HUDEP-2 (cell line): ENCODE results near the gene FNBP1.
"Not testable (repeated sequence)": the region's sequence is repeated elsewhere in the genome, so short reads cannot be mapped to it uniquely, and the experiment has no call there.

ENCODE experiments used
- DNase-seq, 76 experiments: peaks; one replicate each; lab custom pipeline; 2025; ENCODE audit not compliant: unreplicated experiment in 76 of 76; lab: John Stamatoyannopoulos, UW

The FNBP1 gene

GRCh38 chr9:130023144-130023787, 19.7 kb downstream of the FNBP1 start:
- DNase-seq = no peak

GRCh38 chr9:130022566-130023143, 20.3 kb downstream of the FNBP1 start:
- DNase-seq = no peak

GRCh38 chr9:130021842-130022241, 21.1 kb downstream of the FNBP1 start:
- not testable (repeated sequence) for DNase-seq

GRCh38 chr9:130021123-130021522, 21.9 kb downstream of the FNBP1 start:
- no peak for DNase-seq

GRCh38 chr9:130020618-130021017, 22.4 kb downstream of the FNBP1 start:
- DNase-seq = no peak

- DNase-seq = no peak
Observed at GRCh38 chr9:130018265-130018664, 24.7 kb downstream of the FNBP1 start.

GRCh38 chr9:130017510-130017909, 25.5 kb downstream of the FNBP1 start:
- not testable (repeated sequence) for DNase-seq

GRCh38 chr9:130017076-130017475, 25.9 kb downstream of the FNBP1 start:
- no peak for DNase-seq

- no peak for DNase-seq
Observed at GRCh38 chr9:130015353-130016019, 27.5 kb downstream of the FNBP1 start.

GRCh38 chr9:130013326-130013725, 29.7 kb downstream of the FNBP1 start:
- no peak for DNase-seq

GRCh38 chr9:130010151-130010988, 32.6 kb downstream of the FNBP1 start:
- no peak for DNase-seq

GRCh38 chr9:130009546-130009945, 33.4 kb downstream of the FNBP1 start:
- not testable (repeated sequence) for DNase-seq

GRCh38 chr9:130008538-130008937, 34.5 kb downstream of the FNBP1 start:
- DNase-seq = no peak

- not testable (repeated sequence) for DNase-seq
Observed at GRCh38 chr9:130006952-130007351, 36.0 kb downstream of the FNBP1 start.

GRCh38 chr9:130003943-130004552, 38.9 kb downstream of the FNBP1 start:
- no peak for DNase-seq

- DNase-seq = no peak
Observed at GRCh38 chr9:130002320-130002719, 40.7 kb downstream of the FNBP1 start.

GRCh38 chr9:130001190-130001589, 41.8 kb downstream of the FNBP1 start:
- DNase-seq = no peak

- no peak for DNase-seq
Observed at GRCh38 chr9:129999141-129999510, 43.9 kb downstream of the FNBP1 start.

- no peak for DNase-seq
Observed at GRCh38 chr9:129998491-129999140, 44.4 kb downstream of the FNBP1 start.

- not testable (repeated sequence) for DNase-seq
Observed at GRCh38 chr9:129997706-129998105, 45.3 kb downstream of the FNBP1 start.
